ENCODE measurements around the gene SPIB.
"Not testable (repeated sequence)": the region's sequence is repeated elsewhere in the genome, so short reads cannot be mapped to it uniquely, and the experiment has no call there.

The SPIB gene

DNA sequence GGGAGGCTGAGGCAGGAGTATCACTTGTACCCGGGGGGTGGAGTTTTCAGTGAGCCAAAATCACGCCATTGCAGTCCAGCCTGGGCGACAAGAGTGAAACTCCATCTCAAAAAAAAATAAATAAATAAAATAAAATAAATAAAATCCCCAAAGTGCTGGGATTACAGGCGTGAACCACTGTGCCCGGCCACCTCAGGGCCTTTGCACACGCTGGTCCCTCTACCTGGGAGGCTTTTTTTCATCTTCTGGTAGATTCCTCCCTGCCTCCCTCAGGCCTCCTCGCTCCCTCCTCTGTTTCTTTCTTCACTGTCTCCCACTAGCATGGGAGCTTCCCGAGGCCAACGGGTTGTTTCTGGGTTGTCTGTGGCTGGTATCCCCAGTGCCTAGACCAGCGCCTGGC is 29.0 kb downstream of the SPIB start:
- no peak for DNase-seq

DNA sequence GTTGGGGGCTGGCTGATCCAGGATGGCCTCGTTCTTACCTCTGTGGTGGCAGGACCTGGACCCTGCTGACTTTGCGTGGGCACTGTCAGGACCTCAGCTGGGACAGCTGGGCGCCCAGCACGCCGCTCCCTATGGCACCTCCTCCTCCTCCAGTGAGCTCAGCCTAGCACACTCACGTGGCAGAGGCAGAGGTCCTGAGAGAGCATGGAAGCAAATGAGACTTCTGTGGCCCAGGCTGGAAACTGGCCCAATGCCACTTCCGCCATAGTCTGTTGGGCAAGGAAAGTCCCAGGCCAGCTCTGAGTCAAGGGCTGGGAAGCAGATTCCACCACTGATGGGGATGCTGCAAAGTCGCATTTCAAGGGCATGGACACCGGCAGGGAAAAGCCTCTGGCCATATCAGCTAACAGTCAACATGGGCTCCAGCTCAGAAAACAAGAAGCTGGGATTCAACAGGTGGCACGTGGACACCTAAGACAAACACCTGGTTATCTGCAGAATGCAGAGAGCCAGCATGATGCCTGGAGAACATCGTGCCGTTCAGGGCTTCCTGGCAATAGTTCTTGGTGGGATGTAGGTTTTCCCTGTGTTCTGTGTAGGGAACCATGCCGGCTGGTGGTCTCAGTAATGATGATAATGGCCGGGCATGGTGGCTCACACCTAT is 30.6 kb downstream of the SPIB start:
- no peak for DNase-seq

DNA sequence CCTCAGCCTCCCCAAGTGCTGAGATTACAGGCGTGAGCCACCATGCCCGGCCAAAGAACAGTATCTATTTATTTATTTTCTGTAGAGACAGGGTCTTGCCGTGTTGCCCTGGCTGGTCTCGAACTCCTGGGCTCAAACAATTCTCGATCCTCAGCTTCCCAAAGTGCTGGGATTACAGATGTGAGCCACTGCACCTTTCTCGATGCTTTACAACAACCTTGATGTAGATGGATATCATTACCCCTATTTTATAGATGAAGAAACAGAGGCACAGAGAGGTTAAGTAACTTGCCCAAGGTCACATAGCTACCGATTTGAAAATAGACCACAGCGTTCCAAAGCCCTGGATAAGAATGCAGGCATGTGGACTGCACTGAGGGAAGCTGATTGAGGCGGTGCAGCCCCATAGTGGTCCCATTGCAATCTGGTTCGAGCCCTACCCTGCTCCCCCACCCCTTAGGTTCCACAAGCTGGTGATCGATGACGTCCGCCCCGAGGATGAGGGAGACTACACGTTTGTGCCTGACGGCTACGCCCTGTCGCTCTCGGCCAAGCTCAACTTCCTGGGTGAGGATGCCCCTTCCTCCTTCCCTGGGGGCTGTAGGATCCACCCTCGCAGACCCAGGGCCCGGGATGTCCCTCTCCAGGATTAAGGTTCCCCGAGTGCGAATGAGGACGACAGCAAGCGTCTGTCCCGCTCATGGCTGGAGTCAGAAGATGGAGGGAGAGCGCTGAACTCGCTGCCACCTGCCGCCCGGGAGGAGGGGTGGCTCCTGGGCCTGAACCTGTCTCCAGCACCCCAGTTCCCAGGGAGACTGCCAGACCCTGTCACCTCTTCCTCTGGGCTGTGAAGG is 31.9 kb downstream of the SPIB start:
- DNase-seq, result no peak

DNA sequence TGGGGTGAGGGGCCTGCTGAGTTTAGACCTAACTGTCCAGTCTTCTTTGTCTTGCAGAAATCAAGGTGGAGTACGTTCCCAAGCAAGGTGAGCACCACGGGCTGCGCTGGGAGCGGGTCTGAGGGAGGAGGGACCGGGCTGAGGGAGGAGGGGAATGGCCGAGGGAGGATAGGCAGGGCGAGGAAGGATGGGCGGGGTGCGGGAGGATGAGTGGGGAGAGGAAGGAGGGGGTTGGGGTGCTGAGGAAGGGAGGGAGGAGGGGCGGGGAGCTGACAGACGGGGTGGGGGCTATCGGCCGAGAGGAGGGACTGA is 32.4 kb downstream of the SPIB start:
- no peak for DNase-seq

DNA sequence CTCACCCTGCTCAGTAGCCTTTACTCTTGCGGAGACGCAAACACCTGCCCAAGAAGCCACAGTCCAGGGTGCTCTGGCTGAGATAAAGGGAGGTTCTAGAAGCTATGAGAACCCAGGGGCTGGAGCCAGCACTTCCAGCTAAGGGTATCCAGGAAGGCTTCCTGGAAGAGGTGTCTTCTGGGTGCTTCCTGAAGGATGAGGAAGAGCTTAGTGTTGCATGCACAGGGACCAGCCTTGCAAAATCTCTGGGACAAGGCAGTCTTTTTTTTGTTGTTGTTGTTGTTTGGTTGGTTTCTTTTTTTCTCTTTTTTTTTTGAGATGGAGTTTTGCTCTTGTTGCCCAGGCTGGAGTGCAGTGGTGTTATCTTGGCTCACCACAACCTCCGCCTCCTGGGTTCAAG is 34.5 kb downstream of the SPIB start:
- no peak for DNase-seq

DNA sequence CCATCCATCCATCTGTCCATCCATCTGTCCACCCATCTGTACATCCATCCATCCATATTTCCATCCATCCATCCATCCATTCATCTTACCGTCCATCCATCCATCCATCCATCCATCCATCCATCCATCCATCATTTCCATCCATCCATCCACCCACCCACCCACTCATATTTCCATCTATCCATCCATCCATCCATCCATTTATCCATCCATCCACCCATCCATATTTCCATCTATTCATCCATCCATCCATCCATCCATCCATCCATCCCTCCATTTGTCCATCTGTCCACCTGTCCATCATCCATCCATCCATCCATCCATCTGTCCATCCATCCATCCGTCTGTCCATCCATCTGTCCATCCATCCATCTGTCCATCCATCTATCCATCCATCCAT is 37.3 kb downstream of the SPIB start:
- no peak for DNase-seq

DNA sequence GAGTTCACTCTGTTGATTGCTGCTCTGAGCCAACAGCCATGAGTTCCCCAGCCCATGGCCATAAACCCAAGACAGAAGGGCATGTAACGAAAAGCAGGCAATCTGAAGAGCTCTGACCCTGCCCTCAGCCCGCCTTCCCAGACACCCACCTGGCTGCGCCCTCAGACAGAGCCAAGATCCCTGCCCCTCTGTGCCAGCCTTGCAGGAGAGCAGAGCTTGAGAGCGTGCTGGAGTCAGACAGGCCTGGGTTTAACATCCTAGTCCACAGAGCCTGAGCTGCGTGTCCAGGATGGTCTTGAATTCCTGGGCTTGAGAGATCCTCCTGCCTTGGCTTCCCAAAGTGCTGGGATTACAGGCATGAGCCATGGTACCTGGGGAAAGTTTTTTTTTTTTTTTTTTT is 38.6 kb downstream of the SPIB start:
- no peak for DNase-seq

DNA sequence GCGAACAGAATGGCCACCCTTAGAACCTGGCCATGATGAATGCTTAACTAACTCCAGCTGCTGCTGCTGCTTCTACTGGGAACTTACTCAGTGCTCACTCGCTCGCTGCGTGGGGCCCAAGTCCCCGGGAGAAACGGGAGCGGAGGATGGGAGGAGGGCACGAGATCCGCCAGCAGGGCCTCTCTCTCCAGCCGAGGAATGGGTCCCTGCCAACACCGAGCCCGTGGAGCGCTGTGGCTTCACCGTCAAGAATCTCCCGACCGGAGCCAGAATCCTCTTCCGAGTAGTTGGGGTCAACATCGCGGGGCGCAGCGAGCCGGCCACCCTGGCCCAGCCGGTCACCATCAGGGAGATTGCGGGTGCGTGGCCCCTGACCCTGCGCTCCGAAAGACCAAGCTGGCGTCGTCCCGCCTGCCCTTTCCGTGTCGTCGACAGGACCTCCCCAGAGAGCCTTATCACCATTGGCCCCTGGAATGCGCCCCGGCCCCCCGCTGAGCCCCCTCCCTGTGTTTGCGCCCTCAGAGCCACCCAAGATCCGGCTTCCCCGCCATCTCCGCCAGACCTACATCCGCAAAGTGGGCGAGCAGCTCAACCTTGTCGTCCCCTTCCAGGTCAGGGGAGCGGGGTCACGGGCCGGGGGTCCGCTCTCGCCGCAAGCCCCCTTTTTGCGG is 39.8 kb downstream of the SPIB start:
- no peak for DNase-seq

DNA sequence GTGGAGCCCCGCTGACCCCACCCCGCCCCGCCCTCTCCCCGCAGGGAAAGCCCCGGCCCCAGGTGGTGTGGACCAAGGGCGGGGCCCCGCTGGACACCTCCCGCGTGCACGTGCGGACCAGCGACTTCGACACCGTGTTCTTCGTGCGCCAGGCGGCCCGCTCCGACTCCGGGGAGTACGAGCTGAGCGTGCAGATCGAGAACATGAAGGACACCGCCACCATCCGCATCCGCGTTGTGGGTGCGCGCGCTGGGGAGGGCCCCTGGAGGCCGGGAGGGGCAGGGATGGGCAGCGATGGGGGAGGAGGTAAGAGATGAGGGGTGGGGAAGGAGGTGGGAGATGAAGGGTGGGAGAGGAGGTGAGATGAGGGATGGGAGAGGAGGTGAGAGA is 40.3 kb downstream of the SPIB start:
- no peak for DNase-seq

DNA sequence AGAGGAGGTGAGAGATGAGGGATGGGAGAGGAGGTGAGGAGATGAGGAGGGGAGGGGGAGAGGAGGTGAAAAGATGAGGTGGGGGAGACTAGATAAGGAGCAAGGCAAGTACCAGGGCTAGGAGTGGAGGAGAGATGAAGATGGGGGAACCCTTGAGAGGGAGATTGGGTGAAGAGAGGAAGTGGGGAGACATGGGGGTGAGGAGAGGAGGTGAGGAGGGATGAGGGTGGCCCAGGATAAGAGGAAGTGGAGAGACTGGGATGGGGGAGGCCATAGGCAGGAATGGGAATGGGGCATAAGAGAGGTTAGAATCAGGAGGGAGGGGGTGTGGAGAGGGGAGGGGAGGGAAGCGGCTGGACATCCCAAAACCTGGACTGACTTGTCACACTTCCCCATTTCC is 40.9 kb downstream of the SPIB start:
- DNase-seq, result no peak

DNA sequence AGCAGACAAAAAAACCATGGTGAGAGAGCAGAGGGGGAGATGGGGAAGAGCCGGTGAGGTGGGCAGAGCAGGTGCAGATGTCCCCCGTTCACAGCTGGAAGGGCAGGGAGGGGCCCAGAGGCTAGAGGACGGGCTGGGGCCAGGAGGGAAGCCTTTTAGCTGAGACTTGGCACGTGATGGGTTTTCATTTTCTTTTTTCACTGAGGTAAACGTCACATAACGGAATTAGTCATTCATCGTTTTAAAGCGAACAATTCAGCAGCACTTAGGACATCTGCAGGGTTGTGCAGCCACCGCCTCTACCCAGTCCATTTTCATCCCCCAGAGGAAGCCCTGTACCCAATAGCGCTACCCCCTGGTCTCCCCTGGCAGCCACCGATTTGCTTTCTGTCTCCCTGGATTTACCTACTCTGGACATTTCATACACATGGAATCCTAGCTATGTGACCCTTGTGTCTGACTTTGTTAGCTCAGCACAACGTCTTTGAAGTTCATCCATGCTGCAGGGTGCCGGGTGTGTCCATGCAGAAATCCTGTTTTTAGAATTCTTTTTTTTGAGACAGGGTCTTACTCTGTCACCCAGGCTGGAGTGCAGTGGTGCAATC is 41.5 kb downstream of the SPIB start:
- DNase-seq, result no peak

DNA sequence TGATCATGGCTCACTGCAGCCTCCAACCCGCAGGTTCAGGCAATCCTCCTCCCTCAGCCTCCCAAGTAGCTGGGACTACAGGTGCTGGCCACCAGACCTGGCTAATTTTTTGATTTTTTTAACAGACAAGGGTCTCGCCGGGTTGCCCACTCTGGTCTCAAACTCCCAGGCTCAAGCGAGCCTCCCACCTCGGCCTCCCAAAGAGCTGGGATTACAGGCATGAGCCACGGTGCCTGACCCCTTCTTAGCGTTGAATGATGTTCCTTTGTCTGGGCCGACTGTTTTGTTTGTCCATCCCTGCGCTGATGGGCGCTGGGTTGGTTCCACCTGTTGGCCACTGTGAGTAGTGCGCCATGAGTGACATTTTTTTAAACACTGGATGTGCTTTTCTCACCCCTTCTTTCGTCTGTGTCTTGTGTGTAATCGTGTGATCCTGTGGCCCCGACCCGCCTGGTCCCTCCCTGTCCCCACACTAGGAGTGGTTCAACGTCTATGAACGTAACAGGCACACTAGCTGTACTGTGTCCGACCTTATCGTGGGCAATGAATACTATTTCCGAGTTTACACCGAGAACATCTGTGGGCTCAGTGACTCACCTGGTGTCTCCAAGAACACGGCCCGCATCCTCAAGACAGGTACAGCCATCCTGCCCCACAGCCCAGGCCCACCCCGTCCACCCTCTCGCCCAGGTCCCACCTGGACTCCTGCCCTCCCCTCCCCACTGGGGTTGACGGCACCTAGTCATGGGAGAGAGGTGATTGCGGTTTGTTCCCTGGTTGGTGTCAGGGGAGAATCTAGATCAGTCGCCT is 42.5 kb downstream of the SPIB start:
- DNase-seq, result peak; percentile 64

DNA sequence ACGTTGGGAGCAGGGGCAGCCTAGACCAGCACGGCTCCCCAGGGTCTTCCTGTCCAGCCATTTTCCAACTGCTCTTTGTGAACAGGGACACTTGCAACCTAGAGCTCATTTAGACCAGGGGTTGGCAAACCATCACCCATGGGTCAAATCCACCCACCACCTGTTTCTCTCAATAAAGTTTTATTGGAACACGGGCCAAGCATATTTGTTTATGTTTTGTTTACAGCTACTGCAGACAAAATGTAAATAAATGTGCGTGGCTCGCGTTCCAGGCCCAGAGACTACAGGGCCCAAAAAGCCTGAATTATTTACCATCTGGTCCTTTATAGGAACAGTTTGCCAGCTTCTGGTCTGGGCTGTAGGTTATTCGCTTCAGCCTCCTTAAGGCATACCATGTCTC is 44.2 kb downstream of the SPIB start:
- no peak for DNase-seq

DNA sequence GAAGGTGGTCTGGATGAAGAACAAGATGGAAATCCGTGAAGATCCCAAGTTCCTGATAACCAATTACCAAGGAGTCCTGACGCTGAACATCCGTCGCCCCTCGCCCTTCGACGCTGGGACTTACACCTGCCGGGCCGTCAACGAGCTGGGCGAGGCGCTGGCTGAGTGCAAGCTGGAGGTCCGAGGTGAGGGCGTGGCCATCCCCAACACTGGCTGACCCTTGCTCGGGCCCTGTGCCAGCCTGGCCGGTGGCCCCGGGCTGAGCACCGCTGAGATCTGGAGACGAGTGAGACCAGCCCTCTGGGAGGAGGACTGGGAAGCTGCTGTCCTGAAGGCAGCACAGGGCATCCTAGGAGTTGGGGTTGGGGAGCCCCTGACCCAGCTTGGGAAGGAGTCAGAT is 45.6 kb downstream of the SPIB start:
- DNase-seq, result no peak

DNA sequence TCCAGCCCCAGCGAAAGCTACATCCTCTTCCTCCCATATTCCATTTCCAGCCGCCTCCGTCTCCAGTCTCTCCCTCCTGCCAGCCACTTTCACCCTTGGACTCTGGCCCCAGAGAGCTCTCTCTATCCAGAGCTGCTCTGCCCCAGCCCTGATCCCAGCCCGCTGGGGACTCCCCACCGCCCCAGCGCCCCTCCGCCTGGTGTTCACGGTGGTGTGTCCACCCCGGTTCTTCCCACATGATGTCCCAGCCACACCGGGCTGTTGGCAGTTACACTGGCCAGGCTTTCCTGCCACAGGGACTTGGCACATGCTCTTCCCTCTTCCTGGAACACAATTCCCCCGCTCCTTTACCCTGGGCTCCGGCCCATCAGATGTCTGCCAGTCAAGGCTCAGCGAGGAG is 46.3 kb downstream of the SPIB start:
- no peak for DNase-seq

DNA sequence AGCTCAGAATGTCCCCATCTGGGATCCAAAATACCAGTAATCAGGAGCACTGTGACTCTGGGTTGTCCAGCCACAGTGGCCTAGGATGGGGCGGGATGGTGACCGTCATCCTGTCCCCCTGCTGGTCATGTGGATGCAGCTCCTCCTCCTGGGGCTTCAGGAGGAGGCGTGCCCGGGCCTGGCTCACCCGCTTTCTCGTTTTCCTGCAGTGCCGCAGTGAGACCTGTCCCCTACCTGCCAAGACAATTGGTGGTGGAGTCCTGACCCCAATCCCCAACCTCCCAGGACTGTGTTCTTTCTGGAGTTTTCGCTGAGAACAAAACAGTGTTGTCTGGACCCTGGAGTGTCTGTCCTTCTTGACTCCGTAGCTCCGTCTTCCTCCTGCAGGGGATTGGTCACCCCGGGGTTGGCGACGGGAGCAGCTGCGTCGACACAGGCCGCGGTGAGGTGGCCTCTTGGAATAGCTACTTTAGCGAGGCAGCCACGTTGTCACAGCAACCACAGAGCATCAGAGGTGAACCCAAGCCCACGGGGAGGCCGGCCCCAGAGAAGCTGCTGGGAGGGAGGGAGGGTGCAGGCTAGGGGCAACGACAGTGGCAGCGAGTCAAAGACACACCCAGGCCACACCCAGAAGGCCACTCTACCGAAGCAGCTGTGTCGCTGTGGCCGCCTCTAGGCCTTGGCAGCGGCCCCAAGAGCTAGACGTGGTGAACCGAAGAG is 47.4 kb downstream of the SPIB start:
- DNase-seq, result no peak

DNA sequence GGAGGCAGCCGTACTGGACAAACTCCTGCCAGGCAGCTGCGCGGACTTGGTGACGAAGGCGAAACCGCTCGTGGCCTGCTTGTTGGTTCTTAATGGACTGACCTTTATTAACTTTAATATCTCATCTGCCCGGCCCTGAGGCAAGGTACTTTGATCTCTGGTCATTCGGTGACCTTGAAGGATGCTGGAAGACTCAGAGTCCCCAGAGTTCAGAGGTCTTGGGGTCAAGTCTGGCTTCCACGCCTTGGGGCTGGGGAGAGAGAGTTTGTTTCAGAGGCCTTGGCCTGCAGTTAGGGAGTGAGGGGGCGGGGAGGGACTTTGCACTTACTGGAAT is 47.9 kb downstream of the SPIB start:
- no peak for DNase-seq

DNA sequence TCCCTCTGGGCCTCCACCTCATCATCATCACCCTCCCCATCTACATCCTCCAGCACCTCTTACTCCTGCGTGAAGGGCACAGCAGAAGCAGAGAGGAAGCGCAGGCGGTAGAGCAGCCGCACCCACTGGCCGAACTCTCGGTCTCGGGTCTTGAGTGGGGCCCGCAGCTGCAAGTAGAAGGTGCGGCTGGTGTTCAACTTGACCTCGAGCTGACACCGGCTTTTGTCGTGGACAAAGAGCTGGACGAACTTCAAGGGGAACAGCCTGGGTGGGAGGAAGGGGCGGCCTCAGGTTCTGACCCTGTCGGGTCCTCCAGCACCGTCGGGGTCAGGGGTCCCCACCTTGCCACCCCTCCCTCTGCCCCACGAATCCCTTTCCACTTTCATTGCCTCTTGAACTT is 48.8 kb downstream of the SPIB start:
- DNase-seq, result no peak

DNA sequence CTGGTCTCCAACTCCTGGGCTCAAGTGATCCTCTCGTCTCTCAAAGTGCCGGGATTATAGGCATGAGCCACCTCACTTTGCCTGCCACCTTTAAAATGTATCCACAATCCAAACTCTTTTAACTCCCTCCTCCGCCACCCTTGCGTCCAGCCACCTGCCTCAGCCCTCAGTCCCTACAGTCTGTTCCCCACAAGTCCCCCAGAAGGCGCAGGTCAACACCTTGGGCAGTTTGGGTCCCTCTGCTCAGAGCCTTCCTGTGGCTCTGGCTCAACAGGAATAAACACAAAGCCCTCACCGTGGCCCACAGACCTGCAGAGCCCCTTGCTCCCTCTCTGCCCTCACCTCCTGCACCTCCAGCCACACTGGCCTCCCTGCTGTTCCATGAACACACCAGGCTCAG is 50.1 kb downstream of the SPIB start:
- no peak for DNase-seq

DNA sequence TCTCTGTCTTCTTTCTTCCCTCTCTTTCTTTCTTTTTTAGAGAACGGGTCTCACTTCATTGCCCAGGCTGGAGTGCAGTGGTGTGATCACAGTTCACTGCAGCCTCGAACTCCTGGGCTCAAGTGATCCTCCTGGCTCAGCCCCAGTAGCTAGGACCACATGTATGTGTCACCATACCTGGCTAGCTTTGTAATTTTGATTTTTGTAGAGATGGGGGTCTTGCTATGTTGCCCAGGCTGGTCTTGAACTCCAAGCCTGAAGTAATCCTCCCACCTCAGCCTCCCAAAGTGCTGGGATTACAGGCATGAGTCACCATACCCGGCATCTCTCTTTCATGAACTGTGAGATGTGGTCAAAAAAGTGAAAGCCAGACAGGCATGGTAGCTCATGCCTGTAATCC is 54.6 kb downstream of the SPIB start:
- DNase-seq, result not testable (repeated sequence)

DNA sequence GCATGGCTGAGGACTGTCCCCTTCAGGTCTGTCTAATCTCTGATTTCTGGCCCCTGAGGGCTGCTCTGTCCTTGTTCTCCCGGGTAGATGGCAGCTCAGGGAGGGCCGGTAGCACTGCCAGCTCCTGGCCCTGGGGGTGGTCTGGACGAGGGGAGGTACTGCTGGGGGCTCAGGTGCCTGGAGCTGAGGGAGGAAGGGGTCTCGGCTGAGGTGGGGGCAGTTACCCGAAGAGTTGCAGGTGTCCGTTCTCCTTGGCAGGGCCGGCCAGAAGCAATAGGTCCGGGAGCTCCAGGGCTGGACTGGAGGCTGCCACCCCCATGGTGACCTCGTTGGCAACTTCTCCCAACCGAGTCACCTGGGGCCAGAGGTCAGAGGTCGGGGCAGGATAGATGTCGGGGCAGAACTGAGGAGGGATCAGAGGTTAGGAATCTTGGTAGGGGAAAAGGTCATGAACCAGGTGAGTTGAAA is 56.4 kb downstream of the SPIB start:
- no peak for DNase-seq

DNA sequence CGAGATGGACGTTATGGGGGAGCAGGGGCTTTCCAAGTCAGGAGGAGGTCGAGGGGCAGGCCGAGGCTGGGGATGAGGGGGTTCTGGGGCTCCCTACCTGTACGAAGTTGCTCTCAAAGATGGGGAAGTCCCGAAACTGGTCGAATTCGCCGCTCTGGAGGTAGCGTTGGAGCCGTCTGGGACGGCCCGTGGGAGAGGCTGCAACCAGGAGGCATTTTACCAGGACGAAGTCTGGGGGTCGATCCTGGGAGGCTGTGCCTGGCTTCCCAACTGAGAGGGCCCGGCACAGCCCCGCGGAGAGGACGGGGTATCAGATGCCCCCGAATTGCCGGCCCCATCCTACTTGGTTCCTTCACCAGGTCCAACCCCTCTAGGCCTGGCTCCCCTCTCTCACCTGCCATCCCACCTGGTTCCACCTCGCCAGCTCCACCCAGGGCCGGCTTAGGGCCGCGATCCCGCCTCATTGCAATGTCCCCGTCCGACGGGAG is 57.0 kb downstream of the SPIB start:
- no peak for DNase-seq
